Measurements from ENCODE around the gene LAMA2.

Gene LAMA2

DNA sequence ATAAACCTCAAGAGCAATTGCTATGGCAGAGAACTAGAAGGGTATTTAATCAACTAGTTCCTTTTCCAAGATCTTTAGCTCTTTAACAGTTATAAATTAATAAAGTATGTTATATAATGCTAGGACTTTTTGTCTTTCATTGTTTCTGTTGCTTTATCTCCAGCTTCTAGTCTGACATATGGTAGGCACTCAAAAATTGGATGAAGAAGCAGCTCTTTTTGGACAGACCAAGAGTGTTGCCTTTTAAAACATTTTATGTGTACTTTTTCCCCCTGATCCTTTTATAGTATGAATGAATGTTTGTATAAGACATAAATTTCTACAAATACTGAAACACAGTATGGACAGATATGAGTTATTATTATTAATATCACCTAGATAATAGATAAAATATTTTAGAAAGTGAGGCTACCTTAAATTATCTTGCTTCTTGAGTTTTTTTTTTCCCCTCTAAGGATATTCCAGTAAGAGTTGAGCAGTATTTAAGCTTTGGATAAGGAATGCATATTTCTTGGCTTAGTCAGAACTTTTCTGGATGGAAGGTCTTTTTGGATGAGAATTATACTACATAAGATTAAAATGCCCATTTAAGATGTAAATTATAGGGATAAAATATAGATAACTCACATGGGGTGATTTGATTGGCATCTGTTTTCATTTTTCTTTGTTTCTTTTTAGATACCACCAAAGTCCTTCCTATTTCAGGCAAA lies 16.6 kb downstream of the LAMA2 start:
- no peak for DNase-seq (ENCODE audit: low spot score)

DNA sequence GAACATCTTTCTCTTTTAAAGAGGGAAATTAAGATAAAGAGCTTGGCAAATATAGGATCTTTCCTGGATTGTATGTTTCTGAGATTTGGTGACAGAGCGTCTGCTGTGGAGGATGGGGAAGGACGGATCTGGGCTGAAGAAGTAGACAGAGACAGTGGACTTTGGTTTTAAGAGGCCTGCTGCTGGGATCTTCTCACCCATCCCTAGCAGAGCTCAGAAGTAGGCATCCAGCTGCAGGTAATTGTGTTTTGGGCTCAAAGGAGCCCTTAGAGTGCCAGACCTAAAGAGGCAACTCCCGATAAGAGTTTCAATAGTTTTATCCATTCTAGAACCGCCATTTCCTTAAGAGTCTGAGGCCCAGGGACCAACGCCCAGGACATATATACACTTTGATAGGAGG lies 20.8 kb downstream of the LAMA2 start:
- no peak for DNase-seq (ENCODE audit: low spot score)

GRCh38 chr6:128914051-128914450 lies 31.1 kb downstream of the LAMA2 start:
- DNase-seq (ENCODE audit: low spot score): no peak

GRCh38 chr6:128918886-128919285 lies 35.9 kb downstream of the LAMA2 start:
- no peak for DNase-seq (ENCODE audit: low spot score)

DNA sequence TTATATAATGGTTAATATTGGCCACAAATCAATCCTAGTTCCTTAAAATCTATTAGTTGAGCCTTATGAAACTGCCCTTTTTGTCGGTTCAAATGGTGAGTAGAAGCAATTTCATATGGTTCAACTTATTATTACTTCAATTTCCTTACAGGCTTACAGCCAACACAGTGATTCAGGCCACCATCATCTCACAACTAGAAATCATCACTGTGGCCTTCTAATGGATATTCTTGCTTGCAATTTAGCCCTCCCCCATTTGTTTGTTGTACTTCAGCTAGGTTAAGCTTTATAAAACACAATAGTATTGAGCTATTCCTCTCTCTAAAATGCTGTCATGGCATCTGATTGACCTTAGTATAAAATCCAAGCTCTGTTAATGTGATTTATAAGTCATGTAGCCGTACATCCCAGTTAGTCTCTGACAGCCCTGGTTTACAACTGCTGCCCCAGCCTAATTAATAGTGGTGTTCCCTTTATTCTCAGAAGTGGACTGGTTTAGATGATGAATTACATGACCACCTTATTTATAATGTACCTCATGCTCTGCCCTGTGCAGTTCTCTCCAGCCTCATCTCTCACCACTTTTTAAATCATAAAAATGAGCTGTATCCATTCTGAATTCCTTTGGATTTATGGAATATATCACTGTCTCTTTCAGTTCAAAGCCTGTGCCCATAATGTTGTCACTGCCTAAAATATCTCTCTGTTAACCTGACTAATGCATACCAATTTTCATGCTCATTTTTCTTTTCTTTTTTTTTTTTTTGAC lies 36.7 kb downstream of the LAMA2 start:
- DNase-seq (ENCODE audit: low spot score): no peak

DNA sequence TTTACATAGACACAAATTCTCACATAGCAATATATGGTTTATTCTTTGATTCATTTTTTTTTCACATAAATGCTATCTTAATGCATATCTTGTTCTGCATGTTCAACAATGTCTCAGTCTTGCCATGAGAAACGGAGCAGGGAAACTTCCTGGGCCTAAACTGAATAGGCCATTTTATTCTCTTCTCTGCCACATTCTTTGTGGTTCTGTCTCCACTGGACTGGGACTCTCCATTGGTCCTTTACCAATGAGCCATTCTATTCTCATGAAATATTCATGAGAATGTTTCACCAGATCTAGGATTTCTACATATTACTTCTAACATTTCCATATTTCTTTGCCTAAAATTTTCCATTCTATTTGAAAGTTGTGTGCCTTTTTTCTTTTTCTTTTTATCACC lies 42.8 kb downstream of the LAMA2 start:
- DNase-seq (ENCODE audit: low spot score): peak; percentile 66

DNA sequence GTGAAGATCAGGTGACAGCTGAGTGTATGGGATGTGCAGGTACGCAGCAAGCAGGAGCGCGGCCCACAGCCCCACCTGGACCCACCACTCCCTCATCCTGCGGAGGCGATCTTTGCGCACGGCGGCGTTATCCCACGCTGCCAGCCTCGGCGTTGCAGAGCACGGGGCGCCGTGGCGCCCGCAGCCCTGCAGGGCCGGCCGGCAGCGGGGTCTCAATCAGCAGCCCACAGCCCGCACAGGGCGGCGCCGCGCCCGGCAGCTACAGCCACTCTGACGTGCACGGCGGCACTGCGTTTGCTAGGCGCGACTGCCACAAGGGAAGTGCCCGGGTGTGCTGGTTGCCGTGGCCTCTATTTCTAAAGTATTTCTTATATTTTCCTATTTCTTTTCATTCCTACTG lies 46.9 kb downstream of the LAMA2 start:
- no peak for DNase-seq (ENCODE audit: low spot score)

DNA sequence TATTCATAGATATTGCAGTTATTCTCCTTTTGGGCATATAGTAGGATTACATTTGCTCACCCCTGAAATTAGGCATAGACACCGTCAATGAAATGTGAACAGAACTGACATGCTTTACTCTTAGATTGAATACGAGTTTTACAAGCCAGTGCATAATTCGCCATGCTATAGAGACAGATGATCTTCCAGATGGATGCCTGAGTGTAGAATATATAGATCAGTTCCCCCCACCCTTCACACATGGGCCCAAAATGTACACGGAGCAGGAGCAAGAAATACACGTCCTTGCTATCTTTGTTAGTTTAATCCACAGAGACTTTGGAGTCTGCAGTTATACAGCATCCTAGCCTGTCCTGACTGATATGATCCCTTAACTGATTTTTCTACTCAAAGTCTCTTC lies 47.4 kb downstream of the LAMA2 start:
- DNase-seq (ENCODE audit: low spot score): no peak

GRCh38 chr6:128932061-128932460 lies 49.1 kb downstream of the LAMA2 start:
- peak; percentile 41 for DNase-seq (ENCODE audit: low spot score)

- no peak for DNase-seq (ENCODE audit: low spot score)
Observed at GRCh38 chr6:128950864-128951263, 67.9 kb downstream of the LAMA2 start.

GRCh38 chr6:128952902-128953301 lies 70.0 kb downstream of the LAMA2 start:
- DNase-seq (ENCODE audit: low spot score): no peak

- DNase-seq (ENCODE audit: low spot score): no peak
Observed at GRCh38 chr6:128954308-128955043, 71.5 kb downstream of the LAMA2 start.

- DNase-seq (ENCODE audit: low spot score): no peak
Observed at GRCh38 chr6:128963561-128963960, 80.6 kb downstream of the LAMA2 start.

DNA sequence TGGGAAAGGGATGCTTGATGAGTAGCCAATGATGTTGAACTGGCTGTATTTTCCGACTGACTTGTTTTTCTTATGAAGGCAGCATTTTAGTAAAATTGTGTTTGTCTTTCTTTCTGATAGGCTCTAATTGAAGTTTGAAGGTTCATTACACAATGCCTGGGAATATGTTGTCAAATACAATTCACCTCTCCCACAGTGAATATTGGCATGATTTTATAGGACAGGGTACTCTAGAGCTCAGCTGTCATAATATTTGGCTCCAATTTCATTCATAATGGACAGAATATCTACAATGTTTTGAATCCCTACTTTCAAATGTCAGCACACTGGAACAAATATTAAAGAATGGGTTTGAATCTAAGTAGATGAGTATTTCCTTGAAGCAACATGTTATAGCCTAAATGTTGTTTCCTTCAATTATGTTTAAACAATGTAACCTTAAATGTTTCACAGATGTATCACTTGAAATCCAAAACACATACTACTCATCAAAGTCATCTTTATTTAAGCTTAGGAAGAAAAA lies 81.4 kb downstream of the LAMA2 start:
- DNase-seq (ENCODE audit: low spot score): no peak

DNA sequence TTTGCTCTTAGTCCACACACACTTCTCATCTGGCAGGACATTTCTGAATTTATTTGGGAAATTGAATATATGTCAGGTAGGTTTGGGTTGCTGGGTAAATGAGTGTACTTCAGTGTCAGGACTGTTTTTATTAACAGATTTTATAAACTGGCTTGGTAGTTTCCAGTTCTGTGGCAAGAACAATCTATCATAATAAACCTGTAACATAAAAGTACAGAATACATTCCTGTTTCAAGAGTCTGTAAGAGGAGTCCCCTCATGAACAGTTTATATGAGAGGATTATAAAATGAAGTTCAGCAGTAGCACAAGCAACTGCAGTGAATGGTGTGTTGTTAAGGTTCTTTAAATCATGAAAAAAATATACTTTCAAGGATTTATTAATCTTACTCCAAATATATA lies 81.8 kb downstream of the LAMA2 start:
- DNase-seq (ENCODE audit: low spot score): no peak

GRCh38 chr6:128966934-128967333 lies 84.0 kb downstream of the LAMA2 start:
- peak; percentile 22 for DNase-seq (ENCODE audit: low spot score)

DNA sequence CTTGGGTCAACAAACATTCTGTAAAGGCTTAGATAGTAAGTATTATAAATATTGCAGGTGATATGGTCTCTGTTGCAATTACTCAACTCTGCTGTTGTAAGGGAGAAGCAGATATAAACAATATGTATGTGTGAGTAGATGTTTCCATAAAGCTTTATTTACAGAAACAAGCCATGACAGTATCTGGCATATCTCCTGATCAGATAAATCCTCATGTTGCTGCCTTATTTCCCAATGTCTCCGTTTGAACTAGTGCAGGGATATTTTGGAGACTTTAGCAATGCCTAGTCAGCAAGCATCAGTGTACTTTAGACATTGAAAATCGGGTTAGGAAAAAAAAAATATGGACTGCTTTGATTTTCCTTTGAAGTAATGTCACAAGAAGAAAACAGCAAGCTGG lies 96.1 kb downstream of the LAMA2 start:
- DNase-seq (ENCODE audit: low spot score): no peak

- no peak for DNase-seq (ENCODE audit: low spot score)
Observed at GRCh38 chr6:128981716-128982115, 98.8 kb downstream of the LAMA2 start.

DNA sequence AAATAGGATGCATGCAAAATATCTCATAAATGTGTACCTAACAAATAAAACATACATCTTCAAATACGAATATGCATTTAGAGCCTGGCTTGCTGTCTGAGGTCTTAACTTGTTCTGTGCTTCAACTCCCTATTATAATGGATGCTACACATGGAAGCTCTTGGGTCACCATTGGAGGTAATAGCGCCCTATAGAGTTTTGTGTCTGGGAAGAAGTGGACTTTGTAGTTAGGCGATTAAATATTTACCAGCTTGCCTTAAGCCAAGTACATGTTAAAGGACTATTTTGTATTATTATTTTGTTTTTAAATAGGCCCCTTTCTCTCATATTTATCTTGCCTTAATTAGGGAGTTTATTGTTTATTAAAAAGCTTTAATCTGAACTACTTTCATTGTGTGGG lies 107.4 kb downstream of the LAMA2 start:
- DNase-seq (ENCODE audit: low spot score): no peak

DNA sequence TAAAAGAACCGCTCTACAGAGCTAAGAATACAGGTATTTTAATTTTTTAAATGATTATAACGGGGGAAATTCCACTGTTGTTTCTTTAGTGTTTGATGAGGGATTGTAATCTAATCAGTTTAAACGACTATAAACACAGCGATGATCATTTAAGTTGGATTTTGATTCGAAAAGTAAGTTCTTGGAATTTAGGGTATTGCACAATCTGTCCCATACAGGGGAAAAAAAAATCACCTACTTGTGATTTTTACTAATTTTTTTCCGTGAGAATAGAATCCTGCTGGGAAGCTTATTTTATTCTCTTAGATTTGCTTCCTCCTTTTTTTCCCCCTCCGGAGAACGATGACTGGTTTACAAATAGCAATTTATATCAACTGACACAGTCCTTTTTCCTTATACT lies 108.0 kb downstream of the LAMA2 start:
- no peak for DNase-seq (ENCODE audit: low spot score)

DNA sequence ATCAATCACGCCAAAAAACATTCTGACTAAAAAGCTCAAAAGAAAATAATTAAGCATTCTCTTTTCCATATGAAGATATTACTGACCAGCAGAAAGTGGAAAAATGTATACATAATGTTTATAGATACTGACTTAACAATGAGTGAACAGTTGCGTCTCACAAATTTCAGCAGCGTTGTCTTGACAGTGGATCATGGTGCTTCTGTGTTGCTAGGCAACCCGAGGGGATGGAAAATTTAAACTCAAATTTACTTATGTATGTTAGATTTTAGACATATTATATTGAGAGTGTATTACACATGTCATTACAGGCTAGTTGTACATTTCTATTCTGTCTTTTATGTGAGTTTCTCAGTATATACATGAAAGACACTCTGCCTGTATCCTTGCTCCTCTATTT lies 110.2 kb downstream of the LAMA2 start:
- no peak for DNase-seq (ENCODE audit: low spot score)

- DNase-seq (ENCODE audit: low spot score): no peak
Observed at GRCh38 chr6:128997880-128998279, 114.9 kb downstream of the LAMA2 start.

Measured in COLO829 (cell line).